Mesothelial cell of epicardium (in vitro differentiated cells): ENCODE data around the gene LTN1. TPM values are rescaled to one million over a fixed set of nuclear protein-coding genes. Genes with fewer than 3 reads are reported as not detected.

ENCODE experiments used
- DNase-seq, 2 experiments: peaks; one replicate each; pipeline ENCODE4 v3.0.0; 2021; ENCODE audit warnings: low spot score in 2 of 2; ENCODE audit not compliant: unreplicated experiment in 2 of 2
- H3K27ac Mint-ChIP-seq: 2 replicates; pipeline ENCODE4 v1.8.0; 2021; ENCODE audit warnings: mixed read lengths
- H3K27me3 Mint-ChIP-seq: 2 replicates; pipeline ENCODE4 v1.8.0; 2021; ENCODE audit warnings: low read depth, mixed read lengths
- H3K36me3 Mint-ChIP-seq: 2 replicates; pipeline ENCODE4 v1.8.0; 2021; ENCODE audit warnings: mixed read lengths
- H3K4me1 Mint-ChIP-seq: 2 replicates; pipeline ENCODE4 v1.8.0; 2021; ENCODE audit warnings: mixed read lengths
- H3K4me3 Mint-ChIP-seq: 2 replicates; pipeline ENCODE4 v1.8.0; 2021; ENCODE audit warnings: mild to moderate bottlenecking, moderate library complexity, mixed read lengths
- H3K9me3 Mint-ChIP-seq: 2 replicates; pipeline ENCODE4 v1.8.0; 2021; ENCODE audit warnings: mixed read lengths
- CTCF ChIP-seq: fragments of 200-600 bp; sonication (generic); IDR thresholded peaks from one replicate; pipeline ENCODE4 v1.5.0; 2021; ENCODE audit warnings: antibody characterized with exemption; ENCODE audit not compliant: unreplicated experiment
- total RNA-seq: library from RNA; stranded (reverse); gene quantifications from 3 replicates; pipeline ENCODE4 v1.2.1, GENCODE V29; 2021

The LTN1 gene
- total RNA-seq, 1 donor from 2014 or later = 31.1 TPM

- H3K4me3 Mint-ChIP-seq = no peak overlapping the region
- no peak for DNase-seq
- H3K4me1 Mint-ChIP-seq = no peaks in the 10 kb centered on the region
- no peak for TF ChIP-seq CTCF
- H3K27me3 Mint-ChIP-seq = no peaks in the 10 kb centered on the region
- no peak overlapping the region for H3K27ac Mint-ChIP-seq
- peaks cover 7% of the 10 kb centered on the region for H3K9me3 Mint-ChIP-seq
- H3K36me3 Mint-ChIP-seq = peaks cover 20% of the 10 kb centered on the region
Observed at GRCh38 chr21:28923439-28923975, 69.2 kb downstream of the LTN1 start.

GRCh38 chr21:28922368-28922767 is 70.3 kb downstream of the LTN1 start:
- Mint-ChIP-seq H3K9me3 (peaks cover 7% of the 10 kb centered on the region), H3K4me1 (no peaks in the 10 kb centered on the region), H3K36me3 (peaks cover 20% of the 10 kb centered on the region), H3K27ac (no peak overlapping the region), H3K27me3 (no peaks in the 10 kb centered on the region), H3K4me3 (no peak overlapping the region)
- no peak for DNase-seq
- TF ChIP-seq CTCF = no peak

DNA sequence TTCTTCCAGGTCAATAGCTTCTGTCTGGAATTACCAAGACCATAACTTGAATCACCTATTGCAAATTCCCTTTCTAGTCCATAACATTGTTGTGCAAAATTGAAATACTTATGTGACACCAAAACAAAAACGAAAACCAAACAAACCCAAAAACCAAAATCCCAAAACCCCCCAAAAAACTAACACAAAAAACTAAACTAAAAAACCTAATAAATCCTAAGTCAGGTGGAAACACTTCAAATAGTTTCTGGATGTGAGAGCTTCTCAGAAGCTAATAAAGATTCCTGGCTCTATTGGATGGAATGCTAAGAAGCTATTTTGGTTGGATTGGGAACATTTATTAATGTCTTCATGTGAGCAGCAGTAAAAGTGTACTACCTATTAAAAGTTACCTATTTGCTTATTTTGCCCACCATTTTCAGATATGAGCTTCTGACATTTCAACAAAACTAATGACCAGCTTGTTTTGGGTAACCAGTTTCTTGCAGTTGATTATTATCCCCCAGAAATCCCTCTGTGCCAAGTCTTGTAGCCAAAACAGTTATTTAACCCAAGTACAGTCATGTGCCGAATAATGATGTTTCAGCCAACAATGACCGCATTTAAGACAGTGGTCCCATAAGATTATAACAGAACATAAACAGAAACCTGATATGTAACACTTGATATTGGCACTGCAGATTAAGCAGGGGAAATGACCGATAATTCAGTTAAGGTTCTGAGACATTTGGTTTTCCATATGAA is 76.4 kb downstream of the LTN1 start:
- Mint-ChIP-seq H3K4me3 (no peak overlapping the region), H3K9me3 (no peaks in the 10 kb centered on the region), H3K27me3 (no peaks in the 10 kb centered on the region), H3K4me1 (peaks cover 2% of the 10 kb centered on the region), H3K27ac (no peak overlapping the region), H3K36me3 (peaks cover 2% of the 10 kb centered on the region)
- no peak for DNase-seq
- TF ChIP-seq CTCF = no peak

DNA sequence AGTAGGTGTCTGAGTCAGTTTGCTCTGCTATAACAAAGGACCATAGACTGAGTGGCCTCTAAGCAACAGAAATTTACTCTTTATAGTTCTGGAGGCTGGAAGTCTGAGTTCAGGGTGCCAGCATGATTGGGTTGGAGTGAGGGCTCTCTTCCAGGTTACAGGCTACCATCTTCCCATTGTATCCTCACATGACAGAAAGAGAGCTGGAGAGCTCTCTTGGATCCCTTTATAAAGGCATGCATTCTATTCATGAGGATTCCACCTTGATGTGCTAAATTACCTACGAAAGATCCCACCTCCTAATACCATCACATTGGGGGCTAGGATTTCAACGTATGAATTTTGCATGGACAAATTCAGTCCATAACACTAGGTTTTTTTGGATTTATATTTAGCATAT is 79.6 kb downstream of the LTN1 start:
- no peaks in the 10 kb centered on the region for H3K9me3 Mint-ChIP-seq
- no peak overlapping the region for H3K27ac Mint-ChIP-seq
- no peak overlapping the region for H3K4me3 Mint-ChIP-seq
- no peaks in the 10 kb centered on the region for H3K27me3 Mint-ChIP-seq
- no peak for TF ChIP-seq CTCF
- DNase-seq = no peak
- no peaks in the 10 kb centered on the region for H3K36me3 Mint-ChIP-seq
- H3K4me1 Mint-ChIP-seq = peaks cover 2% of the 10 kb centered on the region

GRCh38 chr21:28910280-28910887 is 82.3 kb downstream of the LTN1 start:
- no peak for DNase-seq
- TF ChIP-seq CTCF = no peak
- H3K9me3 Mint-ChIP-seq = no peaks in the 10 kb centered on the region
- no peaks in the 10 kb centered on the region for H3K27me3 Mint-ChIP-seq
- H3K36me3 Mint-ChIP-seq = no peaks in the 10 kb centered on the region
- no peak overlapping the region for H3K4me3 Mint-ChIP-seq
- no peak overlapping the region for H3K27ac Mint-ChIP-seq
- H3K4me1 Mint-ChIP-seq = no peaks in the 10 kb centered on the region
